Suprapubic skin (tissue), 4 donors: Measurements from ENCODE around the gene PLA2R1. TPM values are rescaled to one million over a fixed set of nuclear protein-coding genes. Genes with fewer than 3 reads are reported as not detected.

Source experiments
- DNase-seq, 2 donors: peaks; one replicate each; pipeline ENCODE4 v3.0.0-alpha.2; 2019; ENCODE audit warnings: low spot score in 2 of 2
- H3K27ac ChIP-seq: fragments of 200-600 bp; sonication (generic); one replicate; pipeline ENCODE4 v1.5.1; 2019
- H3K27me3 ChIP-seq: fragments of 200-600 bp; sonication (generic); one replicate; pipeline ENCODE4 v1.5.1; 2019
- H3K36me3 ChIP-seq: fragments of 200-600 bp; sonication (generic); one replicate; pipeline ENCODE4 v1.5.1; 2019
- H3K4me1 ChIP-seq: fragments of 200-600 bp; sonication (generic); one replicate; pipeline ENCODE4 v1.5.1; 2019
- H3K4me3 ChIP-seq: fragments of 200-600 bp; sonication (generic); one replicate; pipeline ENCODE4 v1.5.1; 2019; ENCODE audit warnings: mild to moderate bottlenecking
- H3K9me3 ChIP-seq: fragments of 200-600 bp; sonication (generic); one replicate; pipeline ENCODE4 v1.5.1; 2019
- EP300 ChIP-seq: sonication (generic); formaldehyde crosslinking; IDR thresholded peaks from one replicate; pipeline ENCODE4 v1.6.1; 2017; ENCODE audit warnings: antibody characterized with exemption
- POLR2A ChIP-seq, 2 donors: fragments of 450-650 bp; IDR thresholded peaks; one replicate each; pipeline ENCODE4 v1.6.1; 2017; ENCODE audit warnings: antibody characterized with exemption in 2 of 2, mild to moderate bottlenecking in 2 of 2, moderate library complexity in 2 of 2
- POLR2AphosphoS5 ChIP-seq, 3 donors: sonication (generic); formaldehyde crosslinking; IDR thresholded peaks; one replicate each; pipeline ENCODE4 v1.6.1; 2017; ENCODE audit warnings: antibody characterized with exemption in 3 of 3
- WGBS: methylation state at CpG from one replicate; pipeline ENCODE4 v1.1.5; 2018; 5-methylcytosine and 5-hydroxymethylcytosine counted together
- total RNA-seq, 4 donors: library from RNA; depleted of rRNA; stranded (reverse); fragments of >200 nt; gene quantifications; one replicate each; pipeline ENCODE4 v1.1.0, GENCODE V29; 2016
- TF ChIP-seq, protein P1 (sequence below), 2 donors: fragments of 200-600 bp in 1 of 2; fragments of 450-650 bp in 1 of 2; sonication (generic) in 1 of 2; IDR thresholded peaks; one replicate each; pipeline ENCODE4 v1.5.1; 2016 to 2019; ENCODE audit warnings: antibody characterized with exemption in 2 of 2, mild to moderate bottlenecking in 1 of 2, moderate library complexity in 1 of 2

Gene PLA2R1
- total RNA-seq, 4 donors from 2014 or later, result 31.3 to 68.8 (median 40.8) TPM

DNA sequence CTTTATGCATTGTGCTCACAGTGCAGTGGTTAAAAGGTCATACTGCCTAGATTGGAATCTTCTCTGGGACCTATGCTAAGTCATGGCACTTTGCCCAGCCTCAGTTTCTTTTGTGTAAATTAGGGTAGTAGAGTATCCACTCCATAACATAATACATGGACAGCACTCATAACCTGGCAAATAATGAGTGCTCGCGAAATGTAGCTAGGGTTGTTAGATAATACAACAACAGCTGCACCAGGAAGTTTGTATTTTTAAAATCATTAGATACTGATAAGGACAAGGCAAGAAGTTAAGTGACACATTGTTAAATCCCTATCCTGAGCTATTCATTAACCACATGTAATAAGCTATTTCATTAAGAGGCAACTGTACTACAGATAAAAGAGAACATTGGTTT lies 13.8 kb upstream of the PLA2R1 start:
- WGBS, result 85% methylated on average over 2 of the region's 2 CpGs
- TF ChIP-seq POLR2AphosphoS5 (IDR thresholded peaks at IDR 0.05) (no peak), EP300 (no peak), POLR2A (IDR thresholded peaks at IDR 0.05) (no peak)
- TF ChIP-seq, protein P1, sequence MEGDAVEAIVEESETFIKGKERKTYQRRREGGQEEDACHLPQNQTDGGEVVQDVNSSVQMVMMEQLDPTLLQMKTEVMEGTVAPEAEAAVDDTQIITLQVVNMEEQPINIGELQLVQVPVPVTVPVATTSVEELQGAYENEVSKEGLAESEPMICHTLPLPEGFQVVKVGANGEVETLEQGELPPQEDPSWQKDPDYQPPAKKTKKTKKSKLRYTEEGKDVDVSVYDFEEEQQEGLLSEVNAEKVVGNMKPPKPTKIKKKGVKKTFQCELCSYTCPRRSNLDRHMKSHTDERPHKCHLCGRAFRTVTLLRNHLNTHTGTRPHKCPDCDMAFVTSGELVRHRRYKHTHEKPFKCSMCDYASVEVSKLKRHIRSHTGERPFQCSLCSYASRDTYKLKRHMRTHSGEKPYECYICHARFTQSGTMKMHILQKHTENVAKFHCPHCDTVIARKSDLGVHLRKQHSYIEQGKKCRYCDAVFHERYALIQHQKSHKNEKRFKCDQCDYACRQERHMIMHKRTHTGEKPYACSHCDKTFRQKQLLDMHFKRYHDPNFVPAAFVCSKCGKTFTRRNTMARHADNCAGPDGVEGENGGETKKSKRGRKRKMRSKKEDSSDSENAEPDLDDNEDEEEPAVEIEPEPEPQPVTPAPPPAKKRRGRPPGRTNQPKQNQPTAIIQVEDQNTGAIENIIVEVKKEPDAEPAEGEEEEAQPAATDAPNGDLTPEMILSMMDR (IDR thresholded peaks at IDR 0.05), result no peak
- DNase-seq, result no peak

DNA sequence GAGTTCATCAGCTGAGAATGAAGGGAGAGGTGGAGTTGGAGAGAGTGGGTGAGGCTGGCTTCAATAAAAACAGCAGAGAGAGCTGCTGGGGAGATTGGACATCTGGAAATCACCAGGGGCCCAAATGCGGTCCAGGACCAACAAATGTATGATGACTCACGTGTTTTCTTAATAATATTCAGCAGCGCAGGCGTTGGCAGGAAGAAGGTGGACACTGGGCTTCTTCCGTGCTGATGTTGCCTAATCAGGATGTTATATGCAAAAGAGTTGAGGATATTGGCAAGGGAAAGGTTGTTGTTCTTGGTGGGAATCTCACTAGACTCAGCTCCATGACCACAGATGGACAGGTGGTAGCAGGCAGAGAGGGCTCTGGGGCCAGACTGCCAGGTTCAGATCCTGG lies 12.8 kb upstream of the PLA2R1 start:
- Histone ChIP-seq H3K27me3 (no peaks in the 10 kb centered on the region), H3K4me1 (peaks cover 12% of the 10 kb centered on the region), H3K36me3 (no peaks in the 10 kb centered on the region), H3K9me3 (no peaks in the 10 kb centered on the region), H3K27ac (no peak overlapping the region), H3K4me3 (no peak overlapping the region)
- peak; percentile 78 to 81 for DNase-seq
- peak in 2 of 3 donors; percentile 42 to 46 for TF ChIP-seq POLR2AphosphoS5 (IDR thresholded peaks at IDR 0.05)
- TF ChIP-seq, protein P1 (IDR thresholded peaks at IDR 0.05), result no peak
- 48% methylated on average over 5 of the region's 5 CpGs for WGBS

More for the DNA sequence above, 13.8 kb upstream of the PLA2R1 start:
- Histone ChIP-seq H3K4me3 (no peak overlapping the region), H3K9me3 (no peaks in the 10 kb centered on the region), H3K27ac (no peak overlapping the region), H3K27me3 (no peaks in the 10 kb centered on the region), H3K4me1 (peaks cover 12% of the 10 kb centered on the region), H3K36me3 (no peaks in the 10 kb centered on the region)

DNA sequence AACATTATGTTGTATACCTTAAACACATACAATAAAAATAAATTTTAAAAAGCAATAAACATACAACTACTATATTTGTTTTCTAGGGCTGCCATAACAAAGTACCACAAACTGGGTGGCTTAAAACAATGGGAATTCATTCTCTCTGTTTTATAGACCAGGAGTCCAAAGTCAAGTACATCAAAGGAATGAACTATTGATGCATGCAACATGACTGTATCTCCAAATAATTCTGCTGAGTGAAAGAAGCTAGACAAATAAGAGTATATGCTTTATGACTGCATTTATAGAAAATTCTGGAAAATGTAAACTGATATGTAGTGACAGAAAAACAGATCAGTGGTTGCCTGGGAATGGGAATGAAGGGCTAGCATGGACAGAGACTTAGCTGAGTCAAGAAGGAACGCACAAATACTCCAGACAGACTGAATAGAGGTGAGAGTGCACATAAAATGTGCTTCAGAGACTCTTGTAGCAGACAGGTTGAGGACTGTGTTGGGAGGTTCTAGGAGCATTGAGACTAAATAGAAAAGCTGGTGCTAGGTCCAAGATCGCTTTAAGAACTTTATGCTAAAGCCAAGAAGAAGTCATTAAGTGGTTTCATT lies 11.0 kb upstream of the PLA2R1 start:
- DNase-seq, result no peak
- Histone ChIP-seq H3K27me3 (no peaks in the 10 kb centered on the region), H3K36me3 (no peaks in the 10 kb centered on the region), H3K9me3 (no peaks in the 10 kb centered on the region), H3K27ac (no peak overlapping the region), H3K4me3 (no peak overlapping the region), H3K4me1 (peaks cover 12% of the 10 kb centered on the region)
- 86% methylated on average over 2 of the region's 2 CpGs for WGBS
- TF ChIP-seq EP300 (no peak), POLR2AphosphoS5 (IDR thresholded peaks at IDR 0.05) (no peak), POLR2A (IDR thresholded peaks at IDR 0.05) (no peak)
- TF ChIP-seq, protein P1 (IDR thresholded peaks at IDR 0.05), result no peak

DNA sequence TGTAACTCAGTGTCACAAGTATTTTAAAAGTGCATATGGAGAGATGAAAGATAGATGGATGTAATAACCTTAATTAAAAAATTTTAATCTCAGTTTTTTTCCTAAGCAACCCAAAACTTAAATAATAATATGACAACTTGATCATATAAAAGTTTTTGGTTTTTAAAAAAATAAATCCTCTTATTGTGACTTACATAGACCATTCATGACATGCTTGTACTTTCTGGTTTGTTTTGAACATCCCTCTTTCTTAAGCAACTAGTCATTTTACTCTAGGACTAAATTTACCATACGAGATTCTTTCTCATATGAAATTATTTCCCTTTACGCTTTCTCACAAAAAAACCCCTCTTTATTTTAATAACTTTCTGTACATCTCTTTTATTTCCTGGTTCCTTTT lies 6.5 kb upstream of the PLA2R1 start:
- 94% methylated on average over 2 of the region's 2 CpGs for WGBS
- H3K27me3 ChIP-seq, result no peaks in the 10 kb centered on the region
- H3K36me3 ChIP-seq, result no peaks in the 10 kb centered on the region
- no peak overlapping the region for H3K4me3 ChIP-seq
- DNase-seq, result no peak
- peaks cover under 1% of the 10 kb centered on the region for H3K4me1 ChIP-seq
- H3K27ac ChIP-seq, result no peak overlapping the region
- TF ChIP-seq POLR2A (IDR thresholded peaks at IDR 0.05) (no peak), EP300 (no peak), POLR2AphosphoS5 (IDR thresholded peaks at IDR 0.05) (no peak)
- TF ChIP-seq, protein P1 (IDR thresholded peaks at IDR 0.05), result no peak
- no peaks in the 10 kb centered on the region for H3K9me3 ChIP-seq

DNA sequence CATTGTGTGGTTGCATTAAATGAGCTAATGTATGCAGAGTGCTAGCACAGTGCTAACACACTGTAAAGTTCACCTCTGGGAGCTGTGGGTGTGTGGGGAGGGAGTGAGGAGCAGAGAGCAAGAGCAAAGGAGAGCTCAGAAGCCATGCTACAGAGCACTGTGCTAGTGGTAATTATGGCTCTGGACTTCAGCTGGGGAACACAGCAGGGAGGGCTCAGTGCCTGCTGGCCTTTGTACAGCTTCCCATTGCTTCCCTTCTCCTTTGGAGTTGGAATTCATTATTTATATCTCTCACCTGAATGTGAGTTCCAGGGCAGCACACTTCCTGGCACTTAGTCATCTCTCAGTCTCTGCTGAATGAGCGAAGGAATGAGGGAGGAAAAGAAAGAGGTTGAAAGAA lies 2.5 kb upstream of the PLA2R1 start:
- 100% methylated on average over 1 of the region's 1 CpG for WGBS
- no peaks in the 10 kb centered on the region for H3K36me3 ChIP-seq
- H3K27me3 ChIP-seq, result no peaks in the 10 kb centered on the region
- H3K4me3 ChIP-seq, result no peak overlapping the region
- no peaks in the 10 kb centered on the region for H3K9me3 ChIP-seq
- peak overlapping the region; percentile 34 for H3K27ac ChIP-seq
- TF ChIP-seq, protein P1 (IDR thresholded peaks at IDR 0.05), result no peak
- TF ChIP-seq EP300 (no peak), POLR2AphosphoS5 (IDR thresholded peaks at IDR 0.05) (no peak), POLR2A (IDR thresholded peaks at IDR 0.05) (no peak)
- peaks cover 37% of the 10 kb centered on the region for H3K4me1 ChIP-seq
- DNase-seq, result no peak
